ENCODE data around the gene DNAJB4. TPM values are rescaled to one million over a fixed set of nuclear protein-coding genes. Genes with fewer than 3 reads are reported as not detected.

DNAJB4 gene
- total and polyA plus RNA-seq, 2 of the 8 experiments (the other 6 are each of a cell fraction or from before 2014, with no cell fraction given) = 6.6 to 21.8 TPM

GRCh38 chr1:77994117-77994705 lies 10.5 kb upstream of the DNAJB4 start:
- Histone ChIP-seq H3K4me3 (ENCODE audit: extremely low read depth in 1 of 4, insufficient read depth in 2 of 4, low read depth in 3 of 4, low read length in 4 of 4) (no peak overlapping the region), H4K20me1 (replicated peaks in 1 of 2; ENCODE audit: control insufficient read depth in 1 of 2, insufficient read depth in 2 of 2, low read length in 2 of 2) (peaks cover 0 to 5% of the 10 kb centered on the region in 2 experiments), H3K27me3 (replicated peaks in 1 of 4; ENCODE audit: control insufficient read depth in 3 of 4, extremely low read depth in 1 of 4, insufficient read depth in 3 of 4, low read length in 3 of 4) (no peaks in the 10 kb centered on the region), H3K36me3 (ENCODE audit: control insufficient read depth in 2 of 4, insufficient read depth in 4 of 4, low read length in 3 of 4) (peaks cover 0 to 15% (median 6%) of the 10 kb centered on the region in 4 experiments; a peak in 5 of 8 replicates), H2BK120ac (replicated peaks; ENCODE audit: low read depth, low read length) (no peak overlapping the region), H3K4me2 (ENCODE audit: insufficient read depth in 1 of 2, low read depth in 2 of 2, low read length in 2 of 2) (no peak overlapping the region), H2AFZ (ENCODE audit: low read length) (no peak overlapping the region), H2AK5ac (ENCODE audit: low read depth, low read length) (no peak overlapping the region), H3K23me2 (ENCODE audit: low read depth, low read length) (no peaks in the 10 kb centered on the region), H3K9me3 (ENCODE audit: insufficient read depth in 2 of 2, low read depth in 1 of 2, low read length in 1 of 2) (no peaks in the 10 kb centered on the region), H3K14ac (ENCODE audit: insufficient read length) (no peak overlapping the region), H2BK15ac (ENCODE audit: low read length) (no peak overlapping the region), H3K23ac (ENCODE audit: insufficient read length) (no peak overlapping the region), H3K4ac (replicated peaks; ENCODE audit: insufficient read length, low read depth, low read length) (no peak overlapping the region), H3K79me2 (ENCODE audit: control insufficient read depth in 1 of 2, insufficient read depth in 2 of 2, low read length in 2 of 2) (peaks cover 0 to 49% of the 10 kb centered on the region in 2 experiments; a peak in 2 of 4 replicates), H3K4me1 (replicated peaks in 1 of 4; ENCODE audit: control insufficient read depth in 3 of 4, insufficient read depth in 4 of 4, low read length in 3 of 4) (no peaks in the 10 kb centered on the region), H4K8ac (ENCODE audit: extremely low read depth, insufficient read depth, low read length) (no peak overlapping the region), H3K56ac (replicated peaks; ENCODE audit: insufficient read length, low read depth, low read length) (no peak overlapping the region), H3K79me1 (ENCODE audit: low read depth, low read length) (0 out of 2 replicates have a peak, but pooled peaks cover 3% of the 10 kb centered on the region), H2BK12ac (ENCODE audit: low read depth, low read length) (no peak overlapping the region), H2BK5ac (ENCODE audit: low read depth, low read length) (no peak overlapping the region), H3K18ac (ENCODE audit: extremely low read depth, low read length) (no peak overlapping the region), H3K9ac (replicated peaks in 1 of 4; ENCODE audit: extremely low read depth in 1 of 4, low read depth in 3 of 4, low read length in 3 of 4) (no peak overlapping the region), H2BK20ac (ENCODE audit: low read length) (no peak overlapping the region), H4K5ac (ENCODE audit: insufficient read length, low read depth, low read length) (no peak overlapping the region), H3K27ac (ENCODE audit: low read depth, low read length) (no peak overlapping the region), H4K91ac (replicated peaks; ENCODE audit: insufficient read length, low read length) (no peak overlapping the region)
- ChIA-PET CTCF (ENCODE audit: partially characterized antibody) (interaction anchor here (1.1 kb wide), 1 partner anchor 14 kb away, joined by 5 read pairs; no protein-coding TSS in a partner anchor), POLR2A (ENCODE audit: partially characterized antibody) (interaction anchor here (5.0 to 6.5 kb wide), 3 partner anchors 9 to 17 kb away, joined by 40 to 46 read pairs (median 43); partner anchors contain the start of genes DNAJB4 and FUBP1)
- no peak for FAIRE-seq
- WGBS, 2 experiments (ENCODE audit: extremely low coverage in 1 of 2, insufficient coverage in 1 of 2, insufficient read length in 1 of 2, insufficient replicate concordance in 2 of 2, low coverage in 1 of 2, low lambda C conversion rate in 2 of 2, missing lambda C conversion rate in 1 of 2) = 89% methylated on average over 3 of the region's 3 CpGs; no CpG with 5 or more reads in 1 of the 2 experiments
- DNase-seq (ENCODE audit: low read depth in 1 of 2, low spot score in 2 of 2) = no peak
- TF ChIP-seq CHD1 (IDR thresholded peaks at IDR 0.05; ENCODE audit: low read depth, low read length) = no peak
- TF ChIP-seq HDAC6 (IDR thresholded peaks at IDR 0.05; ENCODE audit: low read depth, low read length) = no peak
- no peak for TF ChIP-seq FOSL1 (IDR thresholded peaks at IDR 0.05; ENCODE audit: insufficient read depth, low read depth, low read length)
- no peak for TF ChIP-seq SIX5 (IDR thresholded peaks at IDR 0.05; ENCODE audit: low read depth, low read length)
- no peak for TF ChIP-seq ATF3 (IDR thresholded peaks at IDR 0.05; ENCODE audit: insufficient read depth, low read depth, low read length)
- TF ChIP-seq CBX5 (IDR thresholded peaks at IDR 0.05; ENCODE audit: low read depth, low read length) = no peak
- no peak for TF ChIP-seq CREB1 (IDR thresholded peaks at IDR 0.05)
